ENCODE results near the gene SLC40A1. TPM values are rescaled to one million over a fixed set of nuclear protein-coding genes. Genes with fewer than 3 reads are reported as not detected.

SLC40A1 gene
- total and polyA plus RNA-seq, 7 donors: 8.4 to 65.7 (median 27.8) TPM

- intact Hi-C loops (cut with DNase I): no loop called here
- peak overlapping the region; percentile 89 for H3K27ac ChIP-seq
These were observed 34.0 kb upstream of the SLC40A1 start for GRCh38 chr2:189614585-189614984.

DNA sequence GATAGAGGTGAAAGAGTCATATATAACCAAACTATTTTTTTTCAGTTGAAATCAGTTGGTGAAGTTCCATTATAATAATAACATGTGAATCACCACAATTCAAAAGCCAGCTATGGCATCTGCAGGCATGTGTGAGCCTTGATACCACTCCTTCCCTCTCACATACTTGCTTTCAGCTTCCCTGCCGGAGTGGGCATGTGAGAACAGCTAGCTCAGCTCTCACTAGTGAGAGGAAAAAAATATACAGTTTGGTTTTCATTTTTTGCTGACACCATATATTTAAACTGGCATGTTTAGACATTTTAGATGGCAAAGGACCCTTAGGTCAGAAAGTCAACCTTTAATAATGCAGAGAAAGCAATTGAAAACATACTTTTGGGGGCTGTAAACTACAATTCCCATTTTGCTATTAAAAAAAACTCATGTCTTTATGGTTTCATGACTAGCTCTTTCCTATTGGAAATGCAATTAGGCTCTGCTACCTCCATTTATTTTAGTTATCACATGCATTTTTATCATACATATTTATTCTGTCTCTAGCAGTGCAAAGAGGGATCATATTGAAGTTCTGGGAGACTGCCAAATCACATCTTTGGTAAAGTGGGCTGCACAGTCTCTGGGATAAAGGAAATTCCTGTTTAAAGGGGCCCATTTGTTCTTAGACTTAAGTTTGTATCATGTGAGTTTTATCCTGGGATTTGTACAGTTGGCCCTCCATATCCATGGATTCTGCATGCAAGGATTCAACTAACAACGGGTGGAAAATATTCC lies 33.2 kb upstream of the SLC40A1 start:
- no peak for TF ChIP-seq CTCF (IDR thresholded peaks at IDR 0.05)
- intact Hi-C loops (cut with DNase I): loop anchor here in 1 of 2 donors (2.0 kb wide), 1 partner anchor 33 kb away; the partner anchor contains the start of gene SLC40A1
- peak overlapping the region; percentile 62 for H3K4me3 ChIP-seq
- H3K27me3 ChIP-seq (ENCODE audit: insufficient read depth in 3 of 3, low read length in 2 of 3): no peaks in the 10 kb centered on the region
- no peaks in the 10 kb centered on the region for H3K36me3 ChIP-seq (ENCODE audit: insufficient read depth in 1 of 2, low read depth in 1 of 2)
- ATAC-seq (peak; percentile 87 to 97 (median 93)), DNase-seq (no peak)
- WGBS, 3 donors: 28 to 37% (median 34%) methylated on average over 2 of the region's 2 CpGs
- peak overlapping the region; percentile 89 for H3K27ac ChIP-seq
- H3K4me1 ChIP-seq: peaks cover 18% of the 10 kb centered on the region
- H3K9me3 ChIP-seq: no peaks in the 10 kb centered on the region

More at GRCh38 chr2:189614585-189614984, 34.0 kb upstream of the SLC40A1 start:
- WGBS, 3 donors: 65 to 77% (median 72%) methylated on average over 4 of the region's 4 CpGs
- no peaks in the 10 kb centered on the region for H3K27me3 ChIP-seq (ENCODE audit: insufficient read depth in 3 of 3, low read length in 2 of 3)
- no peak for ATAC-seq
- no peaks in the 10 kb centered on the region for H3K36me3 ChIP-seq (ENCODE audit: insufficient read depth in 1 of 2, low read depth in 1 of 2)
- DNase-seq: no peak
- peaks cover 18% of the 10 kb centered on the region for H3K4me1 ChIP-seq
- H3K4me3 ChIP-seq: no peak overlapping the region
- TF ChIP-seq CTCF (IDR thresholded peaks at IDR 0.05): no peak
- H3K9me3 ChIP-seq: no peaks in the 10 kb centered on the region

GRCh38 chr2:189613077-189613636 lies 32.6 kb upstream of the SLC40A1 start:
- no peak for DNase-seq
- no peak for TF ChIP-seq CTCF (IDR thresholded peaks at IDR 0.05)
- Histone ChIP-seq H3K36me3 (ENCODE audit: insufficient read depth in 1 of 2, low read depth in 1 of 2) (no peaks in the 10 kb centered on the region), H3K4me3 (peak overlapping the region; percentile 62), H3K27ac (peak overlapping the region; percentile 89), H3K4me1 (peaks cover 18% of the 10 kb centered on the region), H3K9me3 (no peaks in the 10 kb centered on the region), H3K27me3 (ENCODE audit: insufficient read depth in 3 of 3, low read length in 2 of 3) (no peaks in the 10 kb centered on the region)
- WGBS, 3 donors: 12 to 14% (median 14%) methylated on average over 6 of the region's 6 CpGs
- peak; percentile 94 to 98 (median 96) for ATAC-seq
- intact Hi-C loops (cut with DNase I): loop anchor here in 1 of 2 donors (2.0 kb wide), 1 partner anchor 32 kb away; the partner anchor contains the start of gene SLC40A1

DNA sequence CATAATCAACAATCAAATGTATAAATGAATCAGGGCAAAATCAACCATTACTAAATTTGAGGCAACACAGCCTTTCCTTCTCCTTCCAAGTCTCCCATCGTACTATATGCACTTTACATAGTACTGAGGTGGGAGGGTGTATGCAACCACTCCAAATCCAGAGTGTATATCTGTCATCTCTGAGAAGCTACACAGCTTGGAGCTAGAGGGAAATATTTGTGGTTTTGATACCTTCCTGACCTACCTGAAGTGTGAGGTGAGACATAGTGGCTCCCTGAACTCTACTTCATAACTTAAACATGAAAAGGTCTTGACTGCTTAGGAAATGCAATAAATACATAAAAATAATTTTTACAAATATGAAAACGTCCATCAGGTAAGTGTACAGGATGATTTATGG lies 30.1 kb upstream of the SLC40A1 start:
- Histone ChIP-seq H3K27me3 (ENCODE audit: insufficient read depth in 3 of 3, low read length in 2 of 3) (no peaks in the 10 kb centered on the region), H3K4me3 (no peak overlapping the region), H3K36me3 (ENCODE audit: insufficient read depth in 1 of 2, low read depth in 1 of 2) (no peaks in the 10 kb centered on the region), H3K4me1 (peaks cover 18% of the 10 kb centered on the region), H3K27ac (no peak overlapping the region), H3K9me3 (no peaks in the 10 kb centered on the region)
- WGBS, 3 donors: 79 to 86% (median 84%) methylated on average over 2 of the region's 2 CpGs
- TF ChIP-seq CTCF (IDR thresholded peaks at IDR 0.05): no peak
- intact Hi-C loops (cut with DNase I): no loop called here
- no peak for ATAC-seq
- DNase-seq: no peak
